Measurements from ENCODE around the gene FAM193A. TPM values are rescaled to one million over a fixed set of nuclear protein-coding genes. Genes with fewer than 3 reads are reported as not detected.

Gene FAM193A
- polyA plus RNA-seq, 4 donors: 10.0 to 19.2 (median 12.8) TPM

Other genes starting within 250 kb of the FAM193A start
- gene ZFYVE28, start 118.0 kb upstream of the FAM193A start, polyA plus RNA-seq: 10 to 100 TPM in 2 of 4 donors, 1 to 10 TPM in 2; 8.6 to 29.5 (median 12.8) TPM
- gene CFAP99, start 117.7 kb upstream of the FAM193A start, polyA plus RNA-seq: under 1 TPM in 3 of 4 donors, not detected in 1; 0.15 to 0.67 (median 0.16) TPM
- gene RNF4, start 67.5 kb upstream of the FAM193A start, polyA plus RNA-seq: 10 to 100 TPM; 18.6 to 39.7 (median 26.8) TPM
- 100 to 1,000 TPM in 1 of 4 donors, 10 to 100 TPM in 3; 30.1 to 109 (median 60.3) TPM for gene TNIP2, start 219.7 kb downstream of the FAM193A start, polyA plus RNA-seq